Measurements from ENCODE around the gene MED13L.

- no peak for TF ChIP-seq CTCF (IDR thresholded peaks at IDR 0.05; ENCODE audit: borderline replicate concordance, extremely low read depth, low read length, poor library complexity, severe bottlenecking)
- no peak for TF ChIP-seq EZH2 (IDR thresholded peaks at IDR 0.05; ENCODE audit: borderline replicate concordance, low read depth, low read length, severe bottlenecking)
These were observed 55.1 kb downstream of the MED13L start for GRCh38 chr12:116222358-116222757.

Data from DND-41 (cell line).